Smooth muscle cell (in vitro differentiated cells): Measurements from ENCODE around the gene ATXN7L3B. TPM values are rescaled to one million over a fixed set of nuclear protein-coding genes. Genes with fewer than 3 reads are reported as not detected.

Experiments
- DNase-seq: peaks from one replicate; lab custom pipeline; 2025; ENCODE audit not compliant: unreplicated experiment; lab: John Stamatoyannopoulos, UW
- H2AFZ ChIP-seq: fragments of 200-600 bp; sonication (generic); 2 replicates; pipeline ENCODE4 v1.6.0; 2016; ENCODE audit warnings: antibody characterized with exemption, low read depth, mild to moderate bottlenecking
- H3F3A ChIP-seq: fragments of 200-600 bp; sonication (generic); 2 replicates; pipeline ENCODE4 v1.6.0; 2017; ENCODE audit warnings: antibody characterized with exemption, low read depth
- H3K27ac ChIP-seq: fragments of 200-600 bp; sonication (generic); 2 replicates; pipeline ENCODE4 v1.5.1; 2016; ENCODE audit warnings: low read depth, mild to moderate bottlenecking
- H3K27me3 ChIP-seq: fragments of 200-600 bp; sonication (generic); 2 replicates; pipeline ENCODE4 v1.6.1; 2016; ENCODE audit warnings: low read depth, mild to moderate bottlenecking
- H3K36me3 ChIP-seq: fragments of 200-600 bp; sonication (generic); 2 replicates; pipeline ENCODE4 v1.5.1; 2016; ENCODE audit warnings: low read depth
- H3K4me1 ChIP-seq: fragments of 200-600 bp; sonication (generic); 2 replicates; pipeline ENCODE4 v1.5.1; 2016; ENCODE audit warnings: low read depth
- H3K4me2 ChIP-seq: fragments of 200-600 bp; sonication (generic); 2 replicates; pipeline ENCODE4 v1.6.0; 2016; ENCODE audit warnings: mild to moderate bottlenecking
- H3K4me3 ChIP-seq: fragments of 200-600 bp; sonication (generic); 2 replicates; pipeline ENCODE4 v1.5.1; 2016; ENCODE audit warnings: mild to moderate bottlenecking
- H3K79me2 ChIP-seq: fragments of 200-600 bp; sonication (generic); 2 replicates; pipeline ENCODE4 v1.6.0; 2016; ENCODE audit warnings: low read depth, mild to moderate bottlenecking
- H3K9ac ChIP-seq: fragments of 200-600 bp; sonication (generic); 2 replicates; pipeline ENCODE4 v1.6.0; 2016; ENCODE audit warnings: low read depth
- H3K9me3 ChIP-seq: fragments of 200-600 bp; sonication (generic); replicated peaks from 2 replicates; pipeline ENCODE4 v1.5.1; 2016; ENCODE audit warnings: low read depth
- H4K20me1 ChIP-seq: fragments of 200-600 bp; sonication (generic); 2 replicates; pipeline ENCODE4 v1.6.0; 2016; ENCODE audit warnings: low read depth
- CTCF ChIP-seq: fragments of 200-600 bp; sonication (generic); IDR thresholded peaks from 2 replicates; pipeline ENCODE4 v1.5.1; 2017; ENCODE audit warnings: borderline replicate concordance, mild to moderate bottlenecking, antibody characterized with exemption; ENCODE audit not compliant: insufficient read depth, poor library complexity, severe bottlenecking
- WGBS: methylation state at CpG from one replicate; pipeline ENCODE4 v1.1.7; 2016; ENCODE audit warnings: low lambda C conversion rate; 5-methylcytosine and 5-hydroxymethylcytosine counted together
- polyA plus RNA-seq: library from polyadenylated mRNA; unstranded; fragments of >200 nt; fragmentation: Nextera tagmentation; extraction: Ambion mirVana; gene quantifications from 2 replicates; pipeline ENCODE4 v1.2.1, GENCODE V29; 2016
- total RNA-seq: library from RNA; depleted of rRNA; stranded (reverse); fragments of >200 nt; gene quantifications from 2 replicates; pipeline ENCODE4 v1.2.3, GENCODE V29; 2014

Gene ATXN7L3B
- total and polyA plus RNA-seq, 2 experiments from 2014 or later = 25.4 to 30.7 TPM

GRCh38 chr12:74559728-74560127 lies 22.1 kb downstream of the ATXN7L3B start:
- Histone ChIP-seq H3K27me3 (no peaks in the 10 kb centered on the region), H3F3A (no peaks in the 10 kb centered on the region), H4K20me1 (no peaks in the 10 kb centered on the region), H3K9ac (no peak overlapping the region), H3K9me3 (no peaks in the 10 kb centered on the region), H3K4me3 (no peak overlapping the region), H3K4me1 (no peaks in the 10 kb centered on the region), H3K4me2 (no peak overlapping the region), H3K27ac (no peak overlapping the region), H2AFZ (no peak overlapping the region), H3K36me3 (no peaks in the 10 kb centered on the region), H3K79me2 (no peaks in the 10 kb centered on the region)
- 81% methylated on average over 2 of the region's 2 CpGs for WGBS
- no peak for DNase-seq
- TF ChIP-seq CTCF = no peak

DNA sequence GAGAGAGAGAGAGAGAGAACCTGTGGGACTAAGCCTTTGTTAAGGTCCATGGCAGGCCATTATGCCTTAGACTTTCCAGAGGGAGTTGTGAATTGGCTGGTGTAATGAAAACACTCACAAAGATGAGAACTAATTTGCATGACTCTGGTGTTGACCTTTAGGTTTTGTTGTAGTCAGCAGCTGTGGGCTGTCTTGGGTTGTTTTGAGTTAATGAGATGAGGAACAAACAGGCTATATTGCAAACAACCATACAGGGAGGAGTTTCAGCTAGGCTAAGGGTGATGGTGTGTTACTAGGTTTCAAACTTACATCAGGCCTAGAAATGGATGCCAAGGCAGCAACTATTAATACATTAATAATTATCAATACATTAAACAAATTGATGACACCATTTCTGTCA lies 26.3 kb downstream of the ATXN7L3B start:
- Histone ChIP-seq H3K9ac (no peak overlapping the region), H3K27me3 (no peaks in the 10 kb centered on the region), H3K4me3 (no peak overlapping the region), H3F3A (no peaks in the 10 kb centered on the region), H2AFZ (no peak overlapping the region), H4K20me1 (no peaks in the 10 kb centered on the region), H3K36me3 (no peaks in the 10 kb centered on the region), H3K79me2 (no peaks in the 10 kb centered on the region), H3K4me2 (no peak overlapping the region), H3K4me1 (no peaks in the 10 kb centered on the region), H3K27ac (no peak overlapping the region), H3K9me3 (no peaks in the 10 kb centered on the region)
- no peak for DNase-seq
- no peak for TF ChIP-seq CTCF

GRCh38 chr12:74578486-74578885 lies 40.9 kb downstream of the ATXN7L3B start:
- Histone ChIP-seq H3K4me3 (no peak overlapping the region), H3K36me3 (no peaks in the 10 kb centered on the region), H3F3A (no peaks in the 10 kb centered on the region), H3K27ac (no peak overlapping the region), H3K4me2 (no peak overlapping the region), H2AFZ (no peak overlapping the region), H3K79me2 (no peaks in the 10 kb centered on the region), H3K4me1 (no peaks in the 10 kb centered on the region), H3K9me3 (peaks cover 4% of the 10 kb centered on the region), H3K27me3 (no peaks in the 10 kb centered on the region), H3K9ac (no peak overlapping the region), H4K20me1 (no peaks in the 10 kb centered on the region)
- no peak for DNase-seq
- 87% methylated on average over 2 of the region's 2 CpGs for WGBS
- TF ChIP-seq CTCF = no peak

DNA sequence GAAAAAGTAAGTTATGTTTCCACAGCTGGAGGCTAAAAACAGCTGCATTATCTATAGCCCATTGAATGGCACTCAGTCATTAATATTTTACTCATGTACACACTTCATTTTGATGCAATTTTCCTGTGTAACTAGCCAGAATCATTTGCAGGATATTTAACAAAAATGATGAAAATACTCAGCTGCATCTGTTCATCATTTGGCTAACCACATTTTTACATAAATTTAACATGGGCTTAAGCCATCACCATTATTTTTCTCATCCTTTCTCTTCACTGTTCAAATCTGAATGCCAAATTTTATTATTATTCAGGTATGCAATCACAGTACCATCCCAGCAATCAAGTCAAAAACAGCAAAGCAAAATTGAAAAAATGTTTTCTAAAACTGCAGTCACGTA lies 41.8 kb downstream of the ATXN7L3B start:
- Histone ChIP-seq H3K4me1 (no peaks in the 10 kb centered on the region), H2AFZ (no peak overlapping the region), H3F3A (no peaks in the 10 kb centered on the region), H3K9ac (no peak overlapping the region), H3K27me3 (no peaks in the 10 kb centered on the region), H4K20me1 (no peaks in the 10 kb centered on the region), H3K27ac (no peak overlapping the region), H3K4me2 (no peak overlapping the region), H3K79me2 (no peaks in the 10 kb centered on the region), H3K4me3 (no peak overlapping the region), H3K36me3 (no peaks in the 10 kb centered on the region), H3K9me3 (no peaks in the 10 kb centered on the region)
- no peak for TF ChIP-seq CTCF
- WGBS = 97% methylated on average over 1 of the region's 1 CpG
- no peak for DNase-seq
